NCI-H748 (cell line): ENCODE measurements around the gene MCRIP1.

ENCODE experiments used
- DNase-seq: peaks from one replicate; lab custom pipeline; 2025; ENCODE audit not compliant: unreplicated experiment; lab: John Stamatoyannopoulos, UW

The MCRIP1 gene

GRCh38 chr17:81821603-81822311 is 11.3 kb downstream of the MCRIP1 start:
- DNase-seq = peak; percentile 28

GRCh38 chr17:81821147-81821546 is 11.9 kb downstream of the MCRIP1 start:
- DNase-seq = no peak

- no peak for DNase-seq
These were observed 13.4 kb downstream of the MCRIP1 start for GRCh38 chr17:81819708-81820107.

GRCh38 chr17:81817758-81818147 is 15.3 kb downstream of the MCRIP1 start:
- no peak for DNase-seq

- DNase-seq = no peak
These were observed 17.5 kb downstream of the MCRIP1 start for GRCh38 chr17:81815646-81815986.

- no peak for DNase-seq
These were observed 18.1 kb downstream of the MCRIP1 start for GRCh38 chr17:81814748-81815645.

- DNase-seq = no peak
These were observed 19.0 kb downstream of the MCRIP1 start for GRCh38 chr17:81813861-81814683.

GRCh38 chr17:81813371-81813684 is 19.8 kb downstream of the MCRIP1 start:
- no peak for DNase-seq

GRCh38 chr17:81812571-81813370 is 20.3 kb downstream of the MCRIP1 start:
- DNase-seq = no peak

- DNase-seq = no peak
These were observed 21.2 kb downstream of the MCRIP1 start for GRCh38 chr17:81811705-81812570.

GRCh38 chr17:81810892-81811704 is 22.0 kb downstream of the MCRIP1 start:
- DNase-seq = no peak

GRCh38 chr17:81810476-81810875 is 22.6 kb downstream of the MCRIP1 start:
- no peak for DNase-seq

- no peak for DNase-seq
These were observed 23.5 kb downstream of the MCRIP1 start for GRCh38 chr17:81809556-81809998.

GRCh38 chr17:81808778-81809555 is 24.1 kb downstream of the MCRIP1 start:
- DNase-seq = no peak

GRCh38 chr17:81807839-81808238 is 25.3 kb downstream of the MCRIP1 start:
- no peak for DNase-seq

GRCh38 chr17:81807210-81807719 is 25.8 kb downstream of the MCRIP1 start:
- DNase-seq = no peak

- no peak for DNase-seq
These were observed 26.5 kb downstream of the MCRIP1 start for GRCh38 chr17:81806461-81807209.
